H1 (cell line): ENCODE measurements around the gene KHSRP.

Source experiments
- ATF2 ChIP-seq: IDR thresholded peaks from 2 replicates; pipeline ENCODE4 v1.6.1; 2012; ENCODE audit warnings: low read length, inconsistent platforms
- ATF3 ChIP-seq: IDR thresholded peaks from 2 replicates; pipeline ENCODE4 v1.6.1; 2011; ENCODE audit warnings: low read depth, mild to moderate bottlenecking, low read length; ENCODE audit not compliant: insufficient read depth
- CTCF ChIP-seq, 3 experiments: IDR thresholded peaks; 1 replicate in 2 of 3; 2 replicates in 1 of 3; pipeline versions ENCODE4 v1.5.1 to v1.6.1; 2011; ENCODE audit warnings: low read length in 3 of 3, mild to moderate bottlenecking in 3 of 3, inconsistent platforms in 2 of 3, low read depth in 1 of 3, moderate library complexity in 1 of 3; ENCODE audit not compliant: insufficient read depth in 1 of 3; ENCODE audit errors: control extremely low read depth in 1 of 3
- EP300 ChIP-seq, 2 experiments: IDR thresholded peaks; 1 replicate in 1 of 2; 2 replicates in 1 of 2; pipeline ENCODE4 v1.6.1; 2011 to 2012; ENCODE audit warnings: low read depth in 2 of 2, low read length in 2 of 2, mild to moderate bottlenecking in 2 of 2, borderline replicate concordance in 1 of 2, inconsistent platforms in 1 of 2, moderate library complexity in 1 of 2
- EZH2 ChIP-seq: fragments of 200-600 bp; sonication (generic); IDR thresholded peaks from 2 replicates; pipeline ENCODE4 v1.7.1; 2012; ENCODE audit warnings: low read depth, mild to moderate bottlenecking, moderate library complexity, low read length, inconsistent platforms; ENCODE audit not compliant: severe bottlenecking
- JUND ChIP-seq: IDR thresholded peaks from 2 replicates; pipeline ENCODE4 v1.6.1; 2011; ENCODE audit warnings: mild to moderate bottlenecking, improper control_type of control experiment, low read length
- MAFK ChIP-seq: IDR thresholded peaks from 2 replicates; pipeline ENCODE4 v1.6.1; 2012; ENCODE audit warnings: low read depth, mild to moderate bottlenecking, improper control_type of control experiment, low read length
- MAX ChIP-seq: IDR thresholded peaks from 2 replicates; pipeline ENCODE4 v1.6.1; 2012; ENCODE audit warnings: inconsistent platforms
- PHF8 ChIP-seq: fragments of 200-600 bp; sonication (generic); conservative IDR thresholded peaks from 2 replicates; pipeline ENCODE4 v1.7.1; 2012; ENCODE audit warnings: low read depth, mild to moderate bottlenecking, inconsistent platforms, low read length, moderate library complexity
- POLR2A ChIP-seq, 2 experiments: IDR thresholded peaks; 1 replicate in 1 of 2; 2 replicates in 1 of 2; pipeline ENCODE4 v1.6.1; 2011; ENCODE audit warnings: low read depth in 2 of 2, low read length in 2 of 2, mild to moderate bottlenecking in 2 of 2; ENCODE audit errors: control extremely low read depth in 1 of 2
- POLR2AphosphoS5 ChIP-seq: IDR thresholded peaks from 2 replicates; pipeline ENCODE4 v1.6.1; 2011; ENCODE audit warnings: low read depth, low read length
- TEAD4 ChIP-seq: IDR thresholded peaks from 2 replicates; pipeline ENCODE4 v1.6.1; 2012; ENCODE audit warnings: low read depth, low read length, inconsistent platforms, mixed read lengths
- ZNF274 ChIP-seq: IDR thresholded peaks from 2 replicates; pipeline ENCODE4 v1.7.0; 2012; ENCODE audit warnings: low read length, borderline replicate concordance; ENCODE audit errors: extremely low read depth

DNA sequence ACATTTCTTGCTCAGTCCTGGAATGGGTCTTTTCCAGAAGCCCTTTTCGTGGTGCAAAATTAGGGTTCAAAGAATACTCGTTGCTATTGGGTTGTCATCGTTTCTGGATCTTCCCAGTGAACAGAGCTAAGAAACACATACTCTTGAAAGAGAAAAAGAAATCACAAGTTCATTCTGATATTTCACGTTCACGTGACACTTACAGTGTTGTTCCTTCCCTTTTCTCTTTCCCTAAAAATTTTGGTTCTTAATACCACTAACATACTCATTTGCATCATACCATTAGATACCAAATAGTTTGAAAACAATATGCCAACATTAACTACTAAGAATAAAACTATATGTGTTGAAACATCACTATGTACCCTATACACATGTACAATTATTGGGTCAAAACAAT lies 18.2 kb downstream of the KHSRP start:
- TF ChIP-seq CTCF (IDR thresholded peaks at IDR 0.05; ENCODE audit: control extremely low read depth in 1 of 3, insufficient read depth in 1 of 3, low read depth in 1 of 3, low read length in 3 of 3) (no peak), EZH2 (no peak), JUND (no peak), POLR2AphosphoS5 (no peak), PHF8 (no peak), MAX (no peak), ZNF274 (no peak), ATF3 (no peak), TEAD4 (no peak), POLR2A (IDR thresholded peaks at IDR 0.05; ENCODE audit: control extremely low read depth in 1 of 2, low read depth in 2 of 2, low read length in 2 of 2) (no peak), EP300 (IDR thresholded peaks at IDR 0.05; ENCODE audit: borderline replicate concordance in 1 of 2, low read depth in 2 of 2, low read length in 2 of 2) (no peak), ATF2 (no peak), MAFK (no peak)
